ENCODE measurements around the gene PRPS1.
"Not testable (repeated sequence)": the region's sequence is repeated elsewhere in the genome, so short reads cannot be mapped to it uniquely, and the experiment has no call there.

DNA sequence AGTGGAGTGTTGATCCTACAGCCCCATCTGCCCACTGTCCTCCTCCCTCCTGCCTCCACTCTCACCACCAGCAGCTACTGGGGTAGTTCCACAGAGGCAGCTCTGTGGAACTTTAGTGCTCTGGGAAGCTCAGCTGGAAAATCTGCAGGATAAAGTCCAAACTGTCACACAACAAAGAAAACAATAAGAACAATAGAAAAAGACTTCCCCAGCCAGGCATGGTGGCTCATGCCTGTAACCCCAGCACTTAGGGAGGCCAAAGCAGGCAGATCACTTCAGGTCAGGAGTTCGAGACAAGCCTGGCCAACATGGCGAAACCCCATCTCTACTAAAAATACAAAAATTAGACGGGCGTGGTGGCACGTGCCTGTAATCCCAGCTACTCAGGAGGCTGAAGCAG, 40.4 kb downstream of the PRPS1 start:
- TF ChIP-seq, protein P1, sequence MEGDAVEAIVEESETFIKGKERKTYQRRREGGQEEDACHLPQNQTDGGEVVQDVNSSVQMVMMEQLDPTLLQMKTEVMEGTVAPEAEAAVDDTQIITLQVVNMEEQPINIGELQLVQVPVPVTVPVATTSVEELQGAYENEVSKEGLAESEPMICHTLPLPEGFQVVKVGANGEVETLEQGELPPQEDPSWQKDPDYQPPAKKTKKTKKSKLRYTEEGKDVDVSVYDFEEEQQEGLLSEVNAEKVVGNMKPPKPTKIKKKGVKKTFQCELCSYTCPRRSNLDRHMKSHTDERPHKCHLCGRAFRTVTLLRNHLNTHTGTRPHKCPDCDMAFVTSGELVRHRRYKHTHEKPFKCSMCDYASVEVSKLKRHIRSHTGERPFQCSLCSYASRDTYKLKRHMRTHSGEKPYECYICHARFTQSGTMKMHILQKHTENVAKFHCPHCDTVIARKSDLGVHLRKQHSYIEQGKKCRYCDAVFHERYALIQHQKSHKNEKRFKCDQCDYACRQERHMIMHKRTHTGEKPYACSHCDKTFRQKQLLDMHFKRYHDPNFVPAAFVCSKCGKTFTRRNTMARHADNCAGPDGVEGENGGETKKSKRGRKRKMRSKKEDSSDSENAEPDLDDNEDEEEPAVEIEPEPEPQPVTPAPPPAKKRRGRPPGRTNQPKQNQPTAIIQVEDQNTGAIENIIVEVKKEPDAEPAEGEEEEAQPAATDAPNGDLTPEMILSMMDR (IDR thresholded peaks at IDR 0.05; ENCODE audit: low read depth, low read length, missing input control): not testable (repeated sequence)
- TF ChIP-seq, protein P2, sequence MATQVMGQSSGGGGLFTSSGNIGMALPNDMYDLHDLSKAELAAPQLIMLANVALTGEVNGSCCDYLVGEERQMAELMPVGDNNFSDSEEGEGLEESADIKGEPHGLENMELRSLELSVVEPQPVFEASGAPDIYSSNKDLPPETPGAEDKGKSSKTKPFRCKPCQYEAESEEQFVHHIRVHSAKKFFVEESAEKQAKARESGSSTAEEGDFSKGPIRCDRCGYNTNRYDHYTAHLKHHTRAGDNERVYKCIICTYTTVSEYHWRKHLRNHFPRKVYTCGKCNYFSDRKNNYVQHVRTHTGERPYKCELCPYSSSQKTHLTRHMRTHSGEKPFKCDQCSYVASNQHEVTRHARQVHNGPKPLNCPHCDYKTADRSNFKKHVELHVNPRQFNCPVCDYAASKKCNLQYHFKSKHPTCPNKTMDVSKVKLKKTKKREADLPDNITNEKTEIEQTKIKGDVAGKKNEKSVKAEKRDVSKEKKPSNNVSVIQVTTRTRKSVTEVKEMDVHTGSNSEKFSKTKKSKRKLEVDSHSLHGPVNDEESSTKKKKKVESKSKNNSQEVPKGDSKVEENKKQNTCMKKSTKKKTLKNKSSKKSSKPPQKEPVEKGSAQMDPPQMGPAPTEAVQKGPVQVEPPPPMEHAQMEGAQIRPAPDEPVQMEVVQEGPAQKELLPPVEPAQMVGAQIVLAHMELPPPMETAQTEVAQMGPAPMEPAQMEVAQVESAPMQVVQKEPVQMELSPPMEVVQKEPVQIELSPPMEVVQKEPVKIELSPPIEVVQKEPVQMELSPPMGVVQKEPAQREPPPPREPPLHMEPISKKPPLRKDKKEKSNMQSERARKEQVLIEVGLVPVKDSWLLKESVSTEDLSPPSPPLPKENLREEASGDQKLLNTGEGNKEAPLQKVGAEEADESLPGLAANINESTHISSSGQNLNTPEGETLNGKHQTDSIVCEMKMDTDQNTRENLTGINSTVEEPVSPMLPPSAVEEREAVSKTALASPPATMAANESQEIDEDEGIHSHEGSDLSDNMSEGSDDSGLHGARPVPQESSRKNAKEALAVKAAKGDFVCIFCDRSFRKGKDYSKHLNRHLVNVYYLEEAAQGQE (IDR thresholded peaks at IDR 0.05): not testable (repeated sequence)
- not testable (repeated sequence) for TF ChIP-seq FOXA1 (IDR thresholded peaks at IDR 0.05); GABPA (IDR thresholded peaks at IDR 0.05 in 1 of 2, conservative IDR thresholded peaks at IDR 0.05 in 1 of 2)
- TF ChIP-seq, protein P3, sequence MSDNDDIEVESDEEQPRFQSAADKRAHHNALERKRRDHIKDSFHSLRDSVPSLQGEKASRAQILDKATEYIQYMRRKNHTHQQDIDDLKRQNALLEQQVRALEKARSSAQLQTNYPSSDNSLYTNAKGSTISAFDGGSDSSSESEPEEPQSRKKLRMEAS (IDR thresholded peaks at IDR 0.05): not testable (repeated sequence)

Measured in liver (tissue), 3 donors.